Measurements from ENCODE around the gene AHI1.

Gene AHI1

DNA sequence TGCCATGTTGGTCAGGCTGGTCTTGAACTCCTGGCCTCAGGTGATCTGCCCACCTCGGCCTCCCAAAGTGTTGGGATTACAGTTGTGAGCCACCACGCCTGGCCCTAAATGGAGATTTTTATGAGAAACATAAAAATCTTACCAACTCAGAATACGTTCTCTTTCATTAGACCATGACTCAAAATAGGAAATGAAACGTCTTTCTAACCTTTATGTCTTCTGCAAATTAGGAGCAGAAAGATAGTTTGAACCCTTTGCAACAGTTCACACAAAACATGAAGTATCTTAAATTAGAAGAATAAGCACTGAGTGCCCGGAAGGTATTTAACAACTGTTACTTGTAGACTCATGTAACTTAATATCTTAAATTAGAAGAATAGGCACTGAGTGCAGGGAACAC lies 48.3 kb downstream of the AHI1 start:
- no peak overlapping the region for H3K27ac ChIP-seq (ENCODE audit: low read depth, low read length, severe bottlenecking)
- peaks cover 5% of the 10 kb centered on the region for H3K36me3 ChIP-seq (ENCODE audit: control insufficient read depth, insufficient read depth, low read length)
- 93% methylated on average over 3 of the region's 5 CpGs; no CpG with 5 or more reads in 1 of the 2 experiments for WGBS, 2 experiments (ENCODE audit: insufficient coverage in 2 of 2)
- H3K4me1 ChIP-seq (ENCODE audit: control insufficient read depth, insufficient read depth, low read length, poor library complexity, severe bottlenecking), result no peaks in the 10 kb centered on the region
- H3K4me3 ChIP-seq (ENCODE audit: extremely low read depth, insufficient read depth, low read length, poor library complexity, severe bottlenecking), result no peak overlapping the region
- no peaks in the 10 kb centered on the region for H3K9me3 ChIP-seq (ENCODE audit: control insufficient read depth, low read length)

DNA sequence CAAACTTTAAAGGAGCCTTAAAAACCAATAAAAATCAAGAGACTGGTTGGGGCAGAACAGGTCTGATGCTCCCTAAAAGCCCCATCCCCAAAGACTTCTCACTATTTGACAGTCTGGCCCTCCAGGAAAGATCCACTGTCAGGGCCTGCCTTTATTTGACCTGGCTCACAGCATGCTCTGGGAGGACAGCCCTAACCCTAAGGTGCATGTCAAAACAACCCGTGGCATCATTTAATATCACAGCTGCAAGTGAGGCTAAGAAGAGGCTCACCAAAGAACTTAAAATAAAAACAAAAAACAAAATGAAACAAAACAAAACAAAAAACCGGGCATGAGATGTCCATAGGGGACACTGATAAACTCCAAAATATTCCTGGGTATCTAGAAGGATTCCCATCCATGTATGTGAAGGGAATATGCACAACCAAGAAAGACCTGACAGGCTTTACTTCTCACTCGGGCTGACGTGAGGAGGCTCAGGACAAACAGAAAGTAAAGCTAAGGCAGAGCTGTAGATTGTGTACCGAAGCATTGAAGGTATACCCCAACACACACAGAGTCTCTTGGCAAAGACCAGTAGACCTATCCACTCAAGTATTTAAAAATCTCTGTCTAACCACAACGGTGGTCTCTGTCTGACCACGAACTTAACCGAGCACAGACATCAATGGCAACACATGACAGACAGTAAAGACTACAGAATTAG lies 57.3 kb downstream of the AHI1 start:
- H3K9me3 ChIP-seq (ENCODE audit: control insufficient read depth, low read length), result no peaks in the 10 kb centered on the region
- WGBS, 2 experiments (ENCODE audit: insufficient coverage in 2 of 2), result 74 to 95% methylated on average over 3 to 4 of the region's 8 CpGs
- H3K4me3 ChIP-seq (ENCODE audit: extremely low read depth, insufficient read depth, low read length, poor library complexity, severe bottlenecking), result no peak overlapping the region
- H3K4me1 ChIP-seq (ENCODE audit: control insufficient read depth, insufficient read depth, low read length, poor library complexity, severe bottlenecking), result no peaks in the 10 kb centered on the region
- H3K36me3 ChIP-seq (ENCODE audit: control insufficient read depth, insufficient read depth, low read length), result no peaks in the 10 kb centered on the region
- no peak overlapping the region for H3K27ac ChIP-seq (ENCODE audit: low read depth, low read length, severe bottlenecking)

DNA sequence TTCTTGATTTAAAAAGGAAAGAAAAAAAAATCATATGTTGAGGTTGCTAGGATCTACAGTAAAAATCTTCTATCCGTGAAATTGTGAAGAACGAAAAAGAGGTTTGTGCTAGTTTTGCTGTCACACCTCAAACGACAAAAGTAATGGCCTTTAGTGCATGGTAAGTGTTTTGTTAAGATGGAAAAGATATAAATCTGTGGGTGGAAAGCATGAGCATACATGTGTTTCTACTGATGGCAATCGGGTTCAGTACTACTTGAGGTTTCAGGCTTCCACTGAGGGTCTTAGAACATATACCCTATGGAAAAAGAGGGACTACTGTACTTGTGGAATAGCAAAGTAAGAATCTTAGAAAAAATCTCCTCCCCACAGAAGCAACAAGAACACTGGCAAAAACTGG lies 58.0 kb downstream of the AHI1 start:
- no peaks in the 10 kb centered on the region for H3K36me3 ChIP-seq (ENCODE audit: control insufficient read depth, insufficient read depth, low read length)
- no peak overlapping the region for H3K4me3 ChIP-seq (ENCODE audit: extremely low read depth, insufficient read depth, low read length, poor library complexity, severe bottlenecking)
- no peaks in the 10 kb centered on the region for H3K9me3 ChIP-seq (ENCODE audit: control insufficient read depth, low read length)
- H3K4me1 ChIP-seq (ENCODE audit: control insufficient read depth, insufficient read depth, low read length, poor library complexity, severe bottlenecking), result no peaks in the 10 kb centered on the region
- WGBS, 2 experiments (ENCODE audit: insufficient coverage in 2 of 2), result 91 to 93% methylated on average over 3 to 4 of the region's 4 CpGs
- no peak overlapping the region for H3K27ac ChIP-seq (ENCODE audit: low read depth, low read length, severe bottlenecking)

DNA sequence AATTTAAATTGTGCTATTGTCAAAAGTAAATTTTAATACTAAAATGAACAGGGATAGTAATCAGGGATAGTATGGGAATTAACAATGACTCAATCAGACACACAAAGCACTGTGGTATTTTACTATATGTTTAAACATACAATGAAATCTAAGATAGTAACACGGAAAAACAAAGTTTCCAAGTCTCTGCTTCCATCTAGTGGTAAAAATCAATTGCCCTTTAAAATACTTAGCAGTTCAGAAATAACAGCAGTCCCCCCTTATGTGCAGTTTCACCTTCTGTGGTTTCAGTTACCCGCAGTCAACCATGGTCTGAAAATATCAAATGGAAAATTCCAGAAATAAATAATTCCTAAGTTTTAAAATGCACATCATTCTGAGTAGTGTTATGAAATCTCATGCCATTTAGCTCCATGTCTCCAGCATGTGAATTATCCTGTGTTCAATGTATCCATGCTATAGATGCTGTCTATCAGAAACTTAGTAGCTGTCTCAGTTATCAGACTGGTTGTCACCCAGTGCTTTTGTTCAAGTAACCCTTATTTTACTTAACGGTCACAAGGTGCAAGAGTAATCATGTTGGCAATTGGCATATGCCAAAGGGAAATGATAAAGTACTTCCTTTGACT lies 58.5 kb downstream of the AHI1 start:
- Histone ChIP-seq H3K27ac (ENCODE audit: low read depth, low read length, severe bottlenecking) (no peak overlapping the region), H3K4me1 (ENCODE audit: control insufficient read depth, insufficient read depth, low read length, poor library complexity, severe bottlenecking) (no peaks in the 10 kb centered on the region), H3K9me3 (ENCODE audit: control insufficient read depth, low read length) (no peaks in the 10 kb centered on the region), H3K36me3 (ENCODE audit: control insufficient read depth, insufficient read depth, low read length) (no peaks in the 10 kb centered on the region), H3K4me3 (ENCODE audit: extremely low read depth, insufficient read depth, low read length, poor library complexity, severe bottlenecking) (no peak overlapping the region)
- 83% methylated on average over 1 of the region's 3 CpGs; no CpG with 5 or more reads in 1 of the 2 experiments for WGBS, 2 experiments (ENCODE audit: insufficient coverage in 2 of 2)

DNA sequence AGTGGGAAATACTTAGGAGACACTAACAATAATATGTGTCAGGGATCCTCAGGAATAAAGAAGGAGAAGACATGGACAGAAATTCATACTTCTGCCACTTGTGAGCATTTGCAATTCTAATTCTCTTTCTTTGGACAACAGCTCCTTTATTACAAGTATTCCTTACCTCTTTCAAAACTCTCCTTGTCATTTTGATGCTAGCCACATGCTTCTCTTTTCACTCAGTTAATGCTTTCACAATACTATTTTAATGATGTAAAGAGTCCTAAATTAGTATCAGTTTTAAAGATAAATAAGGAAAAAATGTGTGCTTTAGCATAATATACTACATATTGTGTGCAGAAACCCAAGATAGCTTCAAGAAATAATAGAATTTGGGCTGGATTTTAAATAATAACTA lies 62.5 kb downstream of the AHI1 start:
- Histone ChIP-seq H3K27ac (ENCODE audit: low read depth, low read length, severe bottlenecking) (no peak overlapping the region), H3K4me1 (ENCODE audit: control insufficient read depth, insufficient read depth, low read length, poor library complexity, severe bottlenecking) (no peaks in the 10 kb centered on the region), H3K4me3 (ENCODE audit: extremely low read depth, insufficient read depth, low read length, poor library complexity, severe bottlenecking) (no peak overlapping the region), H3K36me3 (ENCODE audit: control insufficient read depth, insufficient read depth, low read length) (no peaks in the 10 kb centered on the region), H3K9me3 (ENCODE audit: control insufficient read depth, low read length) (no peaks in the 10 kb centered on the region)

DNA sequence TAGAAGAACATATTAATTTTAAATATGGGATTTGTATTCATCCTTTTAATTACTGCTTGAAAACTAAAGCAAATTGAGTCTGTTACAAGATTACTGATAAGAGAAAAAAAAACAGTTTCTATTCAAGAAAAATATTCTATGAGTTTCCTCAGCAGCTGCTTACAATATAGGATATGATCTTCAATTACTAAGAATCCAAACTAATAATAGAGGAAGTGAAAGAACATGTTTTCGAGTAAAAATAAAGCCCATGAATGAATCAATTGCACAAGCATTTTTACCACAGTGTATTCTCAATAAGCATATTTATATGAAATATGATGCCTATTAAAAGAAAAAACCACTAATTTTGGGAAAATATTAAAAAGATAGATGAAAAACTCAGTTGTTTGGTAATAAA lies 63.4 kb downstream of the AHI1 start:
- H3K4me3 ChIP-seq (ENCODE audit: extremely low read depth, insufficient read depth, low read length, poor library complexity, severe bottlenecking), result no peak overlapping the region
- H3K27ac ChIP-seq (ENCODE audit: low read depth, low read length, severe bottlenecking), result no peak overlapping the region
- H3K9me3 ChIP-seq (ENCODE audit: control insufficient read depth, low read length), result no peaks in the 10 kb centered on the region
- H3K36me3 ChIP-seq (ENCODE audit: control insufficient read depth, insufficient read depth, low read length), result no peaks in the 10 kb centered on the region
- H3K4me1 ChIP-seq (ENCODE audit: control insufficient read depth, insufficient read depth, low read length, poor library complexity, severe bottlenecking), result no peaks in the 10 kb centered on the region
- no CpG with 5 or more reads among the region's 1 CpG for WGBS, 2 experiments (ENCODE audit: insufficient coverage in 2 of 2)

DNA sequence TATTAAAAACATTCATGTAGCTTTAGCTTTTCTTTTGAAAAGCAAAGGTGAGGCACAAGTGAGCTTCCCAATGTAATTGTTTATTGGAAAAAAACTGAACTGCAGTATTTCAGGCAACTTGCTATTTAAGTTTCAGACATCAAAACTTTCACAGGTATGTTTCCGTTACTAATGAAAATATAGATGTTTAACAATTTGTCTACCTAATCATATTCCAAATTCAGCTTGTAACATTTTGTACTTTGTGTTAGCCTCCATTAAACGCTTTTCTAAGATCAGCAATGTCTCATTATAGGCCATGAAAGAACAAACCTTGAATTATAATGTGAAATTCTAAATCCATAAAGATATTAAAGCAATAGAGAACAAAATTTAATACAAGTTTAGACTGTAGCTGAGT lies 69.5 kb downstream of the AHI1 start:
- no peaks in the 10 kb centered on the region for H3K9me3 ChIP-seq (ENCODE audit: control insufficient read depth, low read length)
- no peak overlapping the region for H3K27ac ChIP-seq (ENCODE audit: low read depth, low read length, severe bottlenecking)
- no CpG with 5 or more reads among the region's 2 CpGs for WGBS, 2 experiments (ENCODE audit: insufficient coverage in 2 of 2)
- H3K4me3 ChIP-seq (ENCODE audit: extremely low read depth, insufficient read depth, low read length, poor library complexity, severe bottlenecking), result no peak overlapping the region
- H3K4me1 ChIP-seq (ENCODE audit: control insufficient read depth, insufficient read depth, low read length, poor library complexity, severe bottlenecking), result no peaks in the 10 kb centered on the region
- no peaks in the 10 kb centered on the region for H3K36me3 ChIP-seq (ENCODE audit: control insufficient read depth, insufficient read depth, low read length)

DNA sequence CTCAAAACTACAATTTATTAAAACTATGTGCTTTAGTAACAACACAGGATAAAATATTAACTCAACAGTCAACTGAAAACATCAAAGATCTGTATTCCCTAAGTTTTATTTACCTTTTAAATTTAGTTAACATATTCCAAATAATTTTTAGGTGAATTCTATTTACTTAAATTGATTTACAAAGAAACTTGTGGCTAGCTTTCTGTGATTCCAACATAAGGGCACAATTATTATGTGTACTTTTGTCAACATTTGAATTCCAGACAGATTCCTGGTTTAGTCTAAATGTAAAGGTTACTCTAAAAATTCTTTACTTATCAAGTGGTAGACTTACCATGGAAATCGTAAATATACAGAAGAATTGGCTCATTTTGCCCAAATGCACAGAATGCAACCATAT lies 70.7 kb downstream of the AHI1 start:
- Histone ChIP-seq H3K4me3 (ENCODE audit: extremely low read depth, insufficient read depth, low read length, poor library complexity, severe bottlenecking) (no peak overlapping the region), H3K27ac (ENCODE audit: low read depth, low read length, severe bottlenecking) (no peak overlapping the region), H3K9me3 (ENCODE audit: control insufficient read depth, low read length) (no peaks in the 10 kb centered on the region), H3K4me1 (ENCODE audit: control insufficient read depth, insufficient read depth, low read length, poor library complexity, severe bottlenecking) (no peaks in the 10 kb centered on the region), H3K36me3 (ENCODE audit: control insufficient read depth, insufficient read depth, low read length) (no peaks in the 10 kb centered on the region)
- WGBS, 2 experiments (ENCODE audit: insufficient coverage in 2 of 2), result no CpG with 5 or more reads among the region's 1 CpG

DNA sequence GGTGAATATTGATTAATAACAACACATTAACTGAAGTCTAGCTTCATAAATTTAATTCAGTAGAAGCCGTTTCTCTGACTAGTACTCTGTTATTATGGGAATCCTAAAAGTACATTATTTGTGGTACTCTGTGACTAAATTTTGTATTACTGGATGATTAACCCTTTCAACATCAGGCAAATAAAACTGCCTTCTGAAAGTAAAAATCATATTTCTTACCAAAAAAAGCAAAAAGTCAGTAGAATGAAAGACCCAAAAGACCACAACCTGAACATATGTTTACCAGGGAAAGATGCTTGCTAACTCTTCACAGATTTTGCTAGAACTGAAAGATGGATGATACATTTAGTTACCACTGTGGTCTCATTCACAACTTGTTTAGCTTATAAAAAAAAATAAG lies 73.2 kb downstream of the AHI1 start:
- H3K4me1 ChIP-seq (ENCODE audit: control insufficient read depth, insufficient read depth, low read length, poor library complexity, severe bottlenecking), result no peaks in the 10 kb centered on the region
- no peaks in the 10 kb centered on the region for H3K36me3 ChIP-seq (ENCODE audit: control insufficient read depth, insufficient read depth, low read length)
- WGBS, 2 experiments (ENCODE audit: insufficient coverage in 2 of 2), result no CpG with 5 or more reads among the region's 1 CpG
- no peak overlapping the region for H3K27ac ChIP-seq (ENCODE audit: low read depth, low read length, severe bottlenecking)
- no peak overlapping the region for H3K4me3 ChIP-seq (ENCODE audit: extremely low read depth, insufficient read depth, low read length, poor library complexity, severe bottlenecking)
- H3K9me3 ChIP-seq (ENCODE audit: control insufficient read depth, low read length), result no peaks in the 10 kb centered on the region

DNA sequence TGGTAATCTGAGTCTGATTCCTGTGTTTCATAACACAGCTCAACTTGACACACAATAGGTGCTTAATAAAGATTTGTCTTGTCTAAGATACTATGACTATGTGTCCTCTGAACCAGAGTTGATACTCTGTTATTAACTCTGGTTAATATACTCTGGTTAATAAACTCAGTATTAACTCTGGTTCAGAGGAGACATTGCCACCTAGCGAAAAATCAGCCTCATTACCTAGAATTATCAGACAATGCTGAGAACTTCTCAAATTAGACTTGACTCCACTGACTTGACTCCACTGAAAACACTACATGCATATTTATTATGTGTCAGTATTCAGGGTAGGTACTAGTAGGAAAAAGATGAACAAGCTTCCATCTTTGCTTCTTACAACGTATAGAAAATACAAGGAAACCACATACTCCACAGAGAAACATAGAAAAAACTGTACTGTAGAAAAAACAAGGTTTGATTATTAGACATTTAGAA lies 73.9 kb downstream of the AHI1 start:
- H3K4me3 ChIP-seq (ENCODE audit: extremely low read depth, insufficient read depth, low read length, poor library complexity, severe bottlenecking), result no peak overlapping the region
- no peak overlapping the region for H3K27ac ChIP-seq (ENCODE audit: low read depth, low read length, severe bottlenecking)
- H3K9me3 ChIP-seq (ENCODE audit: control insufficient read depth, low read length), result no peaks in the 10 kb centered on the region
- H3K4me1 ChIP-seq (ENCODE audit: control insufficient read depth, insufficient read depth, low read length, poor library complexity, severe bottlenecking), result no peaks in the 10 kb centered on the region
- no CpG with 5 or more reads among the region's 2 CpGs for WGBS, 2 experiments (ENCODE audit: insufficient coverage in 2 of 2)
- H3K36me3 ChIP-seq (ENCODE audit: control insufficient read depth, insufficient read depth, low read length), result no peaks in the 10 kb centered on the region

DNA sequence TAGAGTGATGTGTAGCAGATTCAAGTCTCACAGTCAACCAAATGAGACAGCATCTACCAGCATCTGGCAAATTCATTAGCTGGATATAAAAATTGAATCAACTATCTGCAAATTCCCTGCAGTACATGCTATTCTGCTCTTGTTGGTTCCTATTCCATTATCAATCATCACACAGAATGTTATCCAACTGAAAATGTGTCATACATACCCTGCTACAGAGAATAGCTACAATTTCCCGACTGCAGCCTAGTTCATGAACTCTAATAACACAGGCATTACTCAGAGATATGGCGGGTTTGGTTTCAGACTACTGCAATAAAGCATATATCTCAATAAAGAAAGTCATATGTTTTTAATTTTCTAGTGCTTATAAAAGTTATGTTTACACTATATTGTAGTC lies 78.4 kb downstream of the AHI1 start:
- no peak overlapping the region for H3K27ac ChIP-seq (ENCODE audit: low read depth, low read length, severe bottlenecking)
- WGBS, 2 experiments (ENCODE audit: insufficient coverage in 2 of 2), result 89% methylated on average over 1 of the region's 2 CpGs; no CpG with 5 or more reads in 1 of the 2 experiments
- no peaks in the 10 kb centered on the region for H3K9me3 ChIP-seq (ENCODE audit: control insufficient read depth, low read length)
- no peak overlapping the region for H3K4me3 ChIP-seq (ENCODE audit: extremely low read depth, insufficient read depth, low read length, poor library complexity, severe bottlenecking)
- H3K36me3 ChIP-seq (ENCODE audit: control insufficient read depth, insufficient read depth, low read length), result no peaks in the 10 kb centered on the region
- no peaks in the 10 kb centered on the region for H3K4me1 ChIP-seq (ENCODE audit: control insufficient read depth, insufficient read depth, low read length, poor library complexity, severe bottlenecking)

Data from mesodermal cell (in vitro differentiated cells).